ENCODE results near the gene INTS6. TPM values are rescaled to one million over a fixed set of nuclear protein-coding genes. Genes with fewer than 3 reads are reported as not detected.

The INTS6 gene, protein sequence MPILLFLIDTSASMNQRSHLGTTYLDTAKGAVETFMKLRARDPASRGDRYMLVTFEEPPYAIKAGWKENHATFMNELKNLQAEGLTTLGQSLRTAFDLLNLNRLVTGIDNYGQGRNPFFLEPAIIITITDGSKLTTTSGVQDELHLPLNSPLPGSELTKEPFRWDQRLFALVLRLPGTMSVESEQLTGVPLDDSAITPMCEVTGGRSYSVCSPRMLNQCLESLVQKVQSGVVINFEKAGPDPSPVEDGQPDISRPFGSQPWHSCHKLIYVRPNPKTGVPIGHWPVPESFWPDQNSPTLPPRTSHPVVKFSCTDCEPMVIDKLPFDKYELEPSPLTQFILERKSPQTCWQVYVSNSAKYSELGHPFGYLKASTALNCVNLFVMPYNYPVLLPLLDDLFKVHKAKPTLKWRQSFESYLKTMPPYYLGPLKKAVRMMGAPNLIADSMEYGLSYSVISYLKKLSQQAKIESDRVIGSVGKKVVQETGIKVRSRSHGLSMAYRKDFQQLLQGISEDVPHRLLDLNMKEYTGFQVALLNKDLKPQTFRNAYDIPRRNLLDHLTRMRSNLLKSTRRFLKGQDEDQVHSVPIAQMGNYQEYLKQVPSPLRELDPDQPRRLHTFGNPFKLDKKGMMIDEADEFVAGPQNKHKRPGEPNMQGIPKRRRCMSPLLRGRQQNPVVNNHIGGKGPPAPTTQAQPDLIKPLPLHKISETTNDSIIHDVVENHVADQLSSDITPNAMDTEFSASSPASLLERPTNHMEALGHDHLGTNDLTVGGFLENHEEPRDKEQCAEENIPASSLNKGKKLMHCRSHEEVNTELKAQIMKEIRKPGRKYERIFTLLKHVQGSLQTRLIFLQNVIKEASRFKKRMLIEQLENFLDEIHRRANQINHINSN
- 10 to 100 TPM; 33.5 to 62.0 (median 40.0) TPM for total RNA-seq

DNA sequence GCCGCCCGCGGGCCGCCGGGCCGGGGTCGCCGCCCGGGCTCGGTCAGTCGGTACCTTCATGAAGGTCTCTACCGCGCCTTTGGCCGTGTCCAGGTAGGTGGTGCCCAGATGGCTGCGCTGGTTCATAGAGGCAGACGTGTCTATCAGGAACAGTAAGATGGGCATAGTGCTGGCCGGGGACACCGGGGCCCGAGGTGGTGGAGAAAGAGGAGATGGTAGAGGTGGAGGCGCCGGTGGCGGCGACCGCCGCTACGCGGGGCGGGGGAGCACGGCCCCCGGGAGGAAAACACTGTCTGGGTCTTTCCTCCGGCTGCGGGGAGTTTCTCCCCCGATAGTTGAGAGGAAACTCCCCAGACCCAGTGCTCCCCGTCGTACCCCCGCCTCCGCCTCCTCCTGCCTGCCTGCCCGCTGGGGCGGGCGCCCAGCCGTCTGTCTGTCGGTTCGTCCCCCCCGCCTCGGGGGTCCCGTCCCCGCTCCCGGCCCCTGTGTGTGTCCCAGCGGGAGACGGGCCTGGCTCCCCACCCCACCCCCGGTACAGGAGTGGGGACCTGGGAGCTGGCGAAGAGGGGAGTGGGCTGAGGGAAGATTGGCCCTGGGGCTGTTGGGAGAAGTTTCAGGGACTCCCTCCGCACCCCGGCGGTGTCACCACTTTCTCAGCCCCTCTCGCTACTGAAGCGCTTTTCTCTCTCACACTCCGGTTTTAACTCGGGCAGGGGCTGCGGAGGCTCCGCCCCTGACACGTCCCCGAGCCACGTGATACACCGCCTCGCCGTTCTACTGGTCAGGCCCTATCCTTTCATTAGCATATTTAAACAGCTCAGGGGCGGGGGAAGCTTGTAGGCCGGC, at the start of gene INTS6:
Gene INTS6 (minus strand): TSS at position 676 of the 846 bp plus-strand sequence. CDS start 511 bp downstream, at position 165.
- TF ChIP-seq, protein P1, sequence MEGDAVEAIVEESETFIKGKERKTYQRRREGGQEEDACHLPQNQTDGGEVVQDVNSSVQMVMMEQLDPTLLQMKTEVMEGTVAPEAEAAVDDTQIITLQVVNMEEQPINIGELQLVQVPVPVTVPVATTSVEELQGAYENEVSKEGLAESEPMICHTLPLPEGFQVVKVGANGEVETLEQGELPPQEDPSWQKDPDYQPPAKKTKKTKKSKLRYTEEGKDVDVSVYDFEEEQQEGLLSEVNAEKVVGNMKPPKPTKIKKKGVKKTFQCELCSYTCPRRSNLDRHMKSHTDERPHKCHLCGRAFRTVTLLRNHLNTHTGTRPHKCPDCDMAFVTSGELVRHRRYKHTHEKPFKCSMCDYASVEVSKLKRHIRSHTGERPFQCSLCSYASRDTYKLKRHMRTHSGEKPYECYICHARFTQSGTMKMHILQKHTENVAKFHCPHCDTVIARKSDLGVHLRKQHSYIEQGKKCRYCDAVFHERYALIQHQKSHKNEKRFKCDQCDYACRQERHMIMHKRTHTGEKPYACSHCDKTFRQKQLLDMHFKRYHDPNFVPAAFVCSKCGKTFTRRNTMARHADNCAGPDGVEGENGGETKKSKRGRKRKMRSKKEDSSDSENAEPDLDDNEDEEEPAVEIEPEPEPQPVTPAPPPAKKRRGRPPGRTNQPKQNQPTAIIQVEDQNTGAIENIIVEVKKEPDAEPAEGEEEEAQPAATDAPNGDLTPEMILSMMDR (IDR thresholded peaks at IDR 0.05; ENCODE audit: low read depth): no peak

DNA sequence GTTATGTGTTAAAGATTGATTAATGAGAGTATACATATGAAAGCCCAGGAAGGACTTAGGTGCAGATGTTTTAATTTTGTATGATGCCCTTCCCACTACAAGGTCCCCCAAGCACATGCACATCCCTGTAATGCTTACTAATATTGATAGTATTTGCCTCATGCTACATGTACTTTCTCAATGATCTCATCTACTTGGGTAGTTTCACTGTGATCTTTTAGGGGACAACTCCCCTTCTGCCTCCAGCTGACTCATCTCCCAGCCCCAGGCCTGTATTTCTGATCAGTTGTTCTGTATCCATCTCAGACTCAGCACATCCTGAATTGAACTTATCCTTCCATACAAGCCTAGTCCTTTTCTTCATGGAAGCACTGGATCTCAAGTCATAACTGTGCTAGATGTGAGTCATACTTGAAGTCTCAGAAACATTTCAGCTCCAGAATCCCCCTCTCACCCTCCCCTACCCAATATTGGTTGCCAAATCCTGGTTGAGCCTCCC, 49.4 kb upstream of the INTS6 start:
- TF ChIP-seq, protein P1 (IDR thresholded peaks at IDR 0.05; ENCODE audit: low read depth): no peak

DNA sequence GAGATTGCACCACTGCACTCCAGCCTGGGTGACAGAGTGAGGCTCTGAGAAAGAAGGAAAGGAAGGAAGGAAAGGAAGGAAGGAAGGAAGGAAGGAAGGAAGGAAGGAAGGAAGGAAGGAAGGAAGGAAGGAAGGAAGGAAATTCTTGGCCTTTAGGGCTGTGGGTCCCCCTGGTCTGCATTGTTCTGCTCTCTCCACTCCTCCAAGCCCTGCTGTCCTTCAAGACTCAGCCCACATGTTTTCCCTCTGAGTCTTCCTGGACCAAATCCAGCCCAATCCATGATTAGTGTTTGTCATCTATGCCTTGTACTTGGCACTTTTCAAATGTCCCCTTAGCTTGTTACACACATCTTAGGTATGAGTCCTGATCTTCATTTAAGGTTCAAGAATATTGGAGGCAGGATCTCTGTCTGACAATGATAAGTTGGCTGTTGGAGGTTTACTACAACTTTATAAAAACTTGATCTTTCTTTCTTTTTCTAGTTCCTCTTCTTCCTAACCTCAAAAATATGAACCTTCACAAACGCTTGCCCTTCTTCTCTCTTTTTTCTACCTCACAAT, 48.8 kb upstream of the INTS6 start:
- TF ChIP-seq, protein P1 (IDR thresholded peaks at IDR 0.05; ENCODE audit: low read depth): no peak

DNA sequence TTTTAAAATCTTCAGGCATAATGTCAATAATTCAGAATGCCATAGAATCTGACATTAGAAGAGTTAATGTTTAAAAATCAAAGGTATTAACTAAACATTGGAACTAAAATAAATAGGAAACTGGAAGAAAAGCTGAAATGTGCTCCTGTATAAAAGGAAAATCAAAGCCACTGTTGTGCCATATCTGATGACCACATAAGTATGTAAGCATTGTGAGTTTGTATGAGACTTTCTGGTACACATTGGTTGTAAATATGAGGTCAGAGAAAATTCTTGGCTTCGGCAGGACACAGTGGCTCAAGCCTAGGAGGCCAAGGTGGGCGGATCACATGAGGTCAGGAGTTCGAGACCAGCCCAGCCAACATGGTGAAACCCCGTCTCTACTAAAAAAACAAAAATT, 48.3 kb upstream of the INTS6 start:
- TF ChIP-seq, protein P1 (IDR thresholded peaks at IDR 0.05; ENCODE audit: low read depth): no peak

DNA sequence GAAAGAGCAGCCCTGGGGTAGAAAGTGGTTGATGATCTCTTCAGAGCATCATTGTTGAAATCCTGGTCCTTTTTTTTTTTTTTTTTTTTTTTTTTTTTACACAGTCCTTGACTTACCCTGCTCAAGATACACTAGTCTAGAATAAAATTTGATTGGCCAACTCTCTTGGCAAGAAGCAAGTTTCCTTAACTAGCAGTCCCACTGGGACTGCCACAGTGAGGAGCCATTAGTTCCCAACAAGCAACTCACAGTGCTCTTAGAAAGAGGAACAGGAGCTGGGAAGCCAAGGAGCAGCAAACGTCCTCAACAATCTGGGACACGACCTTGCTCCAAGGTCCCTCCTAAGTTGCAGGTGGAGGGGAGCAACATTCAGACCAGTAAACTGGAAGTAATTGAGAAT, 47.9 kb upstream of the INTS6 start:
- TF ChIP-seq, protein P1 (IDR thresholded peaks at IDR 0.05; ENCODE audit: low read depth): no peak

DNA sequence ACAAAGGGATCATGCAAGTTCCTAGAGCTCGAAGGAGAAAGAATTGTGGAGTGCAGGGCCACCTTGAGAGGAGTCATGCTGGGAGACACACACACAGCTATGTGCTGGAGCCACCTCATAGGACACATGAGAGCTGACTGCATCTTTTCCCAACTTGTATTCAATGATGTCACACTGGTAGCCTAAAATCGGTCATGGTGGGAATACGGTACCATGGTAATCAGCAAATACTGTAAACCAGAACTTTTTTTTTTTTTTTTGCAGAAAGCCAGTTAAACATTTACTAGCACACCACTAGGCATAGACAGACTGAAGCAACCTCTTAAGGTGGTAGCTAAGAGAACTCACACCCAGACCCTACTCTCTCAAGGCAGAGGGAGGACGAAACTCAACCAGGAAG, 47.0 kb upstream of the INTS6 start:
- TF ChIP-seq, protein P1 (IDR thresholded peaks at IDR 0.05; ENCODE audit: low read depth): no peak

Measured in subcutaneous adipose tissue (tissue), 4 donors.